K562 (cell line): Measurements from ENCODE around the gene FA2H. TPM values are rescaled to one million over a fixed set of nuclear protein-coding genes. Genes with fewer than 3 reads are reported as not detected.

ENCODE experiments used
- ATAC-seq: fragments of 200-7000 bp; cut with Tn5 transposase; 3 replicates; pipeline ENCODE4 v1.9.1; 2020; ENCODE audit warnings: moderate library complexity
- BruUV-seq: library from RNA; stranded (reverse); fragments of 400-500 nt; replicated peaks from 2 replicates; lab custom pipeline; 2021; lab: Mats Ljungman, UMichigan
- CTCF ChIA-PET: fragments of 300-600 bp; formaldehyde crosslinking; extraction: SDS; loops from one replicate; lab custom pipeline; 2021; ENCODE audit warnings: low intra/inter-chr PET ratio; lab: Yijun Ruan, JAX
- POLR2A ChIA-PET: fragments of 300-600, 350-650 bp; sonication (Branson Sonifier 250); formaldehyde crosslinking; extraction: SDS; loops from one replicate; lab custom pipeline; 2021; ENCODE audit warnings: antibody characterized with exemption, inconsistent platforms; lab: Yijun Ruan, JAX
- DNase-seq, 4 experiments: peaks; one replicate each; pipeline versions ENCODE4 v3.0.0 to v3.0.0-alpha.2; 2011 to 2018; ENCODE audit warnings: low spot score in 3 of 4, mixed read lengths in 3 of 4; ENCODE audit errors: extremely low read depth in 1 of 4
- FAIRE-seq: peaks from 2 replicates; lab custom pipeline; 2011; peaks lifted over from hg19 to GRCh38; lab: Jason Lieb, UNC
- H2AFZ ChIP-seq: 2 replicates; pipeline ENCODE4 v1.6.0; 2011; ENCODE audit warnings: low read depth, low read length, control low read depth, inconsistent platforms
- H3K27ac ChIP-seq: fragments of 200-600 bp; 3 replicates; pipeline ENCODE4 v1.8.0; 2011; ENCODE audit warnings: low read depth, mild to moderate bottlenecking, control low read depth, inconsistent platforms, low read length, moderate library complexity, mixed read lengths; ENCODE audit errors: extremely low read depth
- H3K27me3 ChIP-seq, 2 experiments: fragments of 300-600 bp in 1 of 2; 2 replicates in 1 of 2; 3 replicates in 1 of 2; pipeline versions ENCODE4 v1.6.0 to v1.8.0; 2011; ENCODE audit warnings: inconsistent platforms in 2 of 2, low read length in 2 of 2, mild to moderate bottlenecking in 1 of 2, mixed read lengths in 1 of 2, moderate library complexity in 1 of 2; ENCODE audit not compliant: control insufficient read depth in 2 of 2, insufficient read depth in 2 of 2
- H3K36me3 ChIP-seq: fragments of 300-600 bp; 3 replicates; pipeline ENCODE4 v1.8.0; 2011; ENCODE audit warnings: mild to moderate bottlenecking, low read length, inconsistent platforms; ENCODE audit not compliant: control insufficient read depth, insufficient read depth
- H3K4me1 ChIP-seq, 2 experiments: fragments of 200-600 bp in 1 of 2; replicated peaks in 1 of 2; 2 replicates in 1 of 2; 3 replicates in 1 of 2; pipeline versions ENCODE4 v1.5.1 to v1.8.0; 2011; ENCODE audit warnings: inconsistent platforms in 2 of 2, low read length in 2 of 2, mild to moderate bottlenecking in 1 of 2, mixed read lengths in 1 of 2, moderate library complexity in 1 of 2; ENCODE audit not compliant: control insufficient read depth in 2 of 2, insufficient read depth in 2 of 2
- H3K4me2 ChIP-seq: 2 replicates; pipeline ENCODE4 v1.6.1; 2011; ENCODE audit warnings: low read length, control low read depth, inconsistent platforms, mixed read lengths; ENCODE audit not compliant: insufficient read depth
- H3K4me3 ChIP-seq: fragments of 200-600 bp; sonication (generic), shearing (Covaris generic); 2 replicates; pipeline ENCODE4 v1.5.1; 2016; ENCODE audit warnings: control low read depth, inconsistent platforms
- H3K79me2 ChIP-seq: fragments of 200-600 bp; 3 replicates; pipeline ENCODE4 v1.8.0; 2011; ENCODE audit warnings: low read length, inconsistent platforms; ENCODE audit not compliant: control insufficient read depth, insufficient read depth
- H3K9ac ChIP-seq, 2 experiments: 2 replicates each; pipeline versions ENCODE4 v1.6.0 to v1.6.1; 2011; ENCODE audit warnings: low read depth in 2 of 2, low read length in 2 of 2, control low read depth in 1 of 2, inconsistent platforms in 1 of 2, mild to moderate bottlenecking in 1 of 2, mixed read lengths in 1 of 2; ENCODE audit not compliant: insufficient read depth in 1 of 2
- H3K9me1 ChIP-seq: one replicate; pipeline ENCODE4 v1.6.0; 2011; ENCODE audit warnings: inconsistent platforms, mild to moderate bottlenecking, low read length, moderate library complexity; ENCODE audit not compliant: control insufficient read depth, insufficient read depth
- H3K9me3 ChIP-seq: replicated peaks from 2 replicates; pipeline ENCODE4 v1.5.1; 2011; ENCODE audit warnings: low read depth, low read length, inconsistent platforms; ENCODE audit not compliant: control insufficient read depth, insufficient read depth
- H4K20me1 ChIP-seq: replicated peaks from 2 replicates; pipeline ENCODE4 v1.6.1; 2011; ENCODE audit warnings: low read length, inconsistent platforms, mixed read lengths; ENCODE audit not compliant: control insufficient read depth, insufficient read depth
- JUNB ChIP-seq: fragments of 450-650 bp; formaldehyde crosslinking; conservative IDR thresholded peaks from 2 replicates; pipeline ENCODE4 v1.4.0; 2020; ENCODE audit warnings: mild to moderate bottlenecking
- KLF6 ChIP-seq: fragments of 250-450 bp; sonication (Bioruptor Pico); IDR thresholded peaks from 2 replicates; pipeline ENCODE4 v1.4.0; 2020; ENCODE audit warnings: mild to moderate bottlenecking, moderate library complexity, borderline replicate concordance
- MGA ChIP-seq: fragments of 450-650 bp; IDR thresholded peaks from 2 replicates; pipeline ENCODE4 v1.6.1; 2016; ENCODE audit warnings: mild to moderate bottlenecking, moderate library complexity
- RBM17 ChIP-seq: fragments of 200-400 bp; formaldehyde crosslinking; IDR thresholded peaks from 2 replicates; pipeline ENCODE4 v1.6.1; 2017; ENCODE audit warnings: low read depth, mild to moderate bottlenecking, low read length, borderline replicate concordance
- SUPT5H ChIP-seq: fragments of 450-650 bp; IDR thresholded peaks from 2 replicates; pipeline ENCODE4 v1.6.1; 2016
- ZNF316 ChIP-seq: fragments of 450-650 bp; IDR thresholded peaks from 2 replicates; pipeline ENCODE4 v1.6.1; 2016
- WGBS: fragments of 100-300 bp; shearing (Covaris generic); methylation state at CpG from one replicate; pipeline ENCODE4 v1.1.6; 2016; ENCODE audit warnings: low coverage, mixed read lengths; ENCODE audit not compliant: insufficient coverage; ENCODE audit errors: missing lambda C conversion rate; 5-methylcytosine and 5-hydroxymethylcytosine counted together
- in situ Hi-C: fragments of 300-500 bp; cut with MboI; formaldehyde crosslinking; loops from 4 replicates; pipeline ENCODE4 v1.15.0; 2018; ENCODE audit warnings: inconsistent platforms, mixed read lengths
- intact Hi-C: fragments of 100-400 bp; cut with micrococcal nuclease; formaldehyde crosslinking; loops from 2 replicates; pipeline ENCODE4 v1.14.2; 2022
- polyA plus RNA-seq, 8 experiments: library from polyadenylated mRNA; depleted of rRNA in 4 of 8; stranded (reverse) in 5 of 8; unstranded in 3 of 8; fragments of >200 nt; fragmentation: Nextera tagmentation in 2 of 8; fragmentation: Illumina TruSeq in 1 of 8; extraction: Ambion mirVana in 2 of 8; extraction: Trizol in 1 of 8; gene quantifications; 2 replicates each; pipeline versions ENCODE4 v1.2.1 to v1.2.3, GENCODE V29; 2011 to 2014; ENCODE audit warnings: inconsistent platforms in 1 of 8, missing spikeins in 1 of 8
- total RNA-seq, 7 experiments: library from RNA; depleted of rRNA in 6 of 7; stranded (reverse); fragments of >200 nt in 6 of 7; fragmentation: Illumina TruSeq in 2 of 7; extraction: Trizol in 2 of 7; gene quantifications; 2 replicates each; pipeline versions ENCODE4 v1.2.1 to v1.2.3, GENCODE V29; 2011 to 2021; ENCODE audit warnings: low replicate concordance in 1 of 7

The FA2H gene
- total and polyA plus RNA-seq, 9 of the 15 experiments (the other 6 are each of a cell fraction or from before 2014, with no cell fraction given), result not detected

GRCh38 chr16:74785031-74785430 lies 10.4 kb upstream of the FA2H start:
- POLR2A ChIA-PET, result interaction anchor here (0.6 kb wide), 1 partner anchor 426 kb away, joined by 3 read pairs; no protein-coding TSS in a partner anchor
- intact Hi-C loops, result no loop called here
- Histone ChIP-seq H3K79me2 (no peaks in the 10 kb centered on the region), H3K9me3 (no peaks in the 10 kb centered on the region), H4K20me1 (no peaks in the 10 kb centered on the region), H3K36me3 (no peaks in the 10 kb centered on the region), H2AFZ (no peak overlapping the region), H3K4me2 (no peak overlapping the region), H3K4me3 (no peak overlapping the region), H3K27ac (no peak overlapping the region), H3K9ac (no peak overlapping the region), H3K4me1 (no peaks in the 10 kb centered on the region), H3K9me1 (no peaks in the 10 kb centered on the region), H3K27me3 (peaks cover 9 to 11% of the 10 kb centered on the region in 2 experiments; a peak in 3 of 5 replicates)
- BruUV-seq, result no TSS peak
- ATAC-seq, result no peak
- in situ Hi-C loops, result no loop called here
- DNase-seq, result no peak
- WGBS, result 1% methylated on average over 4 of the region's 4 CpGs
- CTCF ChIA-PET, result no interaction called here
- TF ChIP-seq ZNF316, result peak; percentile 17; the same call in 1 of the 2 replicates
- TF ChIP-seq MGA, result peak; percentile 36
- no peak for TF ChIP-seq KLF6 (CRISPR knock-in tag)
- TF ChIP-seq JUNB (CRISPR knock-in tag), result no peak
- TF ChIP-seq RBM17, result no peak
- TF ChIP-seq SUPT5H, result no peak
- FAIRE-seq, result no peak
